ENCODE results near the gene EFCAB9.

The EFCAB9 gene

GRCh38 chr5:172245046-172245445 lies 51.1 kb downstream of the EFCAB9 start:
- no peak for DNase-seq

- no peak for DNase-seq
Observed at GRCh38 chr5:172245703-172246125, 51.7 kb downstream of the EFCAB9 start.

GRCh38 chr5:172248637-172249036 lies 54.7 kb downstream of the EFCAB9 start:
- no peak for DNase-seq

- DNase-seq = no peak
Observed at GRCh38 chr5:172251419-172251818, 57.4 kb downstream of the EFCAB9 start.

- no peak for DNase-seq
Observed at GRCh38 chr5:172252501-172252900, 58.5 kb downstream of the EFCAB9 start.

All from NCI-H1436 treated with DMSO at 0.1 percent for 48 hours (cell line).